ENCODE results near the gene P4HA1.

DNA sequence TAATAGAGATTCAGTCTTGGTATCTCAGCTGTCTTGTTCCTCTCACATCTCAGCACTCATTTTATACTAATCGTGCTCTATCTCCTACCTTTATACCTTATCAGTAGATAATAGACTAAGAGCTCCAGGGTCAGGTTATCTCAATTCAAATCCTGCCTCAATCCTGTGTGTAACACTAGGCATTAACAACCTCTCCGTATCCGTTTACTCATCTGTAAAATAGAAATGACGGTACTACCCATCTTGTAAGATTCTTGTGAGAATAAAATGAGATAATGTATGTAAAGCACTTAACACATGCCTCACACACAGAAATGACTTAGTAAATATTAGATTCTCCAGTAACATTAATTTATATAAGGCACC is 622 bp upstream of the P4HA1 start:
- TF ChIP-seq, protein P1, sequence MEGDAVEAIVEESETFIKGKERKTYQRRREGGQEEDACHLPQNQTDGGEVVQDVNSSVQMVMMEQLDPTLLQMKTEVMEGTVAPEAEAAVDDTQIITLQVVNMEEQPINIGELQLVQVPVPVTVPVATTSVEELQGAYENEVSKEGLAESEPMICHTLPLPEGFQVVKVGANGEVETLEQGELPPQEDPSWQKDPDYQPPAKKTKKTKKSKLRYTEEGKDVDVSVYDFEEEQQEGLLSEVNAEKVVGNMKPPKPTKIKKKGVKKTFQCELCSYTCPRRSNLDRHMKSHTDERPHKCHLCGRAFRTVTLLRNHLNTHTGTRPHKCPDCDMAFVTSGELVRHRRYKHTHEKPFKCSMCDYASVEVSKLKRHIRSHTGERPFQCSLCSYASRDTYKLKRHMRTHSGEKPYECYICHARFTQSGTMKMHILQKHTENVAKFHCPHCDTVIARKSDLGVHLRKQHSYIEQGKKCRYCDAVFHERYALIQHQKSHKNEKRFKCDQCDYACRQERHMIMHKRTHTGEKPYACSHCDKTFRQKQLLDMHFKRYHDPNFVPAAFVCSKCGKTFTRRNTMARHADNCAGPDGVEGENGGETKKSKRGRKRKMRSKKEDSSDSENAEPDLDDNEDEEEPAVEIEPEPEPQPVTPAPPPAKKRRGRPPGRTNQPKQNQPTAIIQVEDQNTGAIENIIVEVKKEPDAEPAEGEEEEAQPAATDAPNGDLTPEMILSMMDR (IDR thresholded peaks at IDR 0.05) = no peak
- TF ChIP-seq POLR2A (IDR thresholded peaks at IDR 0.05) (no peak), EP300 (IDR thresholded peaks at IDR 0.05) (no peak)
